GM18526 (cell line): ENCODE data around the gene NECTIN1.

Experiments used
- POLR2A ChIP-seq: IDR thresholded peaks from 3 replicates; pipeline ENCODE4 v1.6.1; 2011; ENCODE audit not compliant: insufficient read length; ENCODE audit errors: extremely low read depth

Gene NECTIN1

GRCh38 chr11:119641983-119642745 lies 86.8 kb downstream of the NECTIN1 start:
- no peak for TF ChIP-seq POLR2A

- TF ChIP-seq POLR2A, result no peak
Measured at GRCh38 chr11:119640541-119640940, 88.5 kb downstream of the NECTIN1 start.

GRCh38 chr11:119639642-119640205 lies 89.3 kb downstream of the NECTIN1 start:
- TF ChIP-seq POLR2A, result no peak

DNA sequence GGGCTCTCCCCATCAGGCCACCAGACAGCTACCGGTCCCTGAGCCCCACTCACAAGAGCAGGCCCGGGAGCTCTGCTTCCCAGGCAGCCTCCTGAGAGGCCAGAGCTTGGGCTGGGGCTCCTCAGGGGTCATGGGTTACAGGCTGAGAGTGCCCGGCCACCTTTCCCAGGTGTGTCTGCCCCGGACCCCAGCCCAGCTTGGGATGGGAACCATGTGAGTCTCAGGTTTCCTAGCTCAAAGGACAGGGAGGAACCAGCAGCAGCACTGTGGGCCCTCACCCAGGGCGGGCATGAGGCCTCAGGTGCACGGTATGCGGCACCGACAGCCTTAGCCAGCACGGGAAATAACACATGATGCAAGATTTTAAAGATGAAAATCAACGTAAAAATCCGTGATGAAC lies 90.1 kb downstream of the NECTIN1 start:
- TF ChIP-seq POLR2A, result no peak

- TF ChIP-seq POLR2A, result no peak
Measured at GRCh38 chr11:119637481-119637880, 91.5 kb downstream of the NECTIN1 start.

GRCh38 chr11:119635776-119636175 lies 93.2 kb downstream of the NECTIN1 start:
- no peak for TF ChIP-seq POLR2A

GRCh38 chr11:119635041-119635740 lies 93.8 kb downstream of the NECTIN1 start:
- TF ChIP-seq POLR2A, result no peak

DNA sequence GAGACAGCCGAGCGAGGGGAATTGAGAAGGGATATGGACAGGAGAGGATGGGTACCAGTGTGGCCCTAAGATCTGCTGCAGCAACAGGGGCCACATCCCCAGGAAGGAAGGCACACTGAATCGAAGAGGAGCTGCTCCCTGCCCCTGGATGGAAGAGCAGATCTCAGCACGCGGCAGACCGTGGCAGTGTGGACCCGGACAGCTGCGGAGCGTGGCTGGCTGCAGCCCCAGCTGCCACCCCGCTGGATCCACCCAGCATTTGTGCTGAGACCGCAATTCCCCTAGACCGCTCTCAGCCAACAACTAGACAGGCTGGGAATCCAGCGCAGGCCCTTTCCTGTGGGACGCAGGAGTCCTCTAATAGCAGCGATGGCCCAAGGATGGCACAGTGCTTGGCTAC lies 94.7 kb downstream of the NECTIN1 start:
- TF ChIP-seq POLR2A, result no peak

GRCh38 chr11:119629834-119630624 lies 99.0 kb downstream of the NECTIN1 start:
- TF ChIP-seq POLR2A, result no peak

- no peak for TF ChIP-seq POLR2A
Measured at GRCh38 chr11:119629085-119629484, 99.9 kb downstream of the NECTIN1 start.

GRCh38 chr11:119627286-119627685 lies 101.7 kb downstream of the NECTIN1 start:
- no peak for TF ChIP-seq POLR2A

DNA sequence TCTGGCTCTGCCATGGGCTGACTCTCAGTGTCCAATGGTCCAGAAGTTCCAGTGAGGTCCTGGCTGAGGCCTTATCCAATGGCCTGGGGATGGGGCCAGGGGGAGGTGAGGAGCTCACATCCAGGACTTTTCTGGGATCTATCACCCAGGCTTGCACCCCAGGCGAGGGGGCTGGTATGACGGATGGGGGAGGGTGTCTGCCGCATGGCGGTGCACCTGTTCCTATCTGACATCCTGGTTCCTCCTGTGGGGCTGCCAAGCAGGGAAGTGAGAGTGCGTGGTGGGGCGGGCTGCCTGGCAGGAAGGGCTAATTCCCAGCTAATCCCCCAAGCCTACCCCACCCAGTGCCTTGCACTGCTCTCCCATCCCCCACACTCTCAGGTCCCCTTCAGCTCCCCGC lies 102.1 kb downstream of the NECTIN1 start:
- TF ChIP-seq POLR2A, result no peak

DNA sequence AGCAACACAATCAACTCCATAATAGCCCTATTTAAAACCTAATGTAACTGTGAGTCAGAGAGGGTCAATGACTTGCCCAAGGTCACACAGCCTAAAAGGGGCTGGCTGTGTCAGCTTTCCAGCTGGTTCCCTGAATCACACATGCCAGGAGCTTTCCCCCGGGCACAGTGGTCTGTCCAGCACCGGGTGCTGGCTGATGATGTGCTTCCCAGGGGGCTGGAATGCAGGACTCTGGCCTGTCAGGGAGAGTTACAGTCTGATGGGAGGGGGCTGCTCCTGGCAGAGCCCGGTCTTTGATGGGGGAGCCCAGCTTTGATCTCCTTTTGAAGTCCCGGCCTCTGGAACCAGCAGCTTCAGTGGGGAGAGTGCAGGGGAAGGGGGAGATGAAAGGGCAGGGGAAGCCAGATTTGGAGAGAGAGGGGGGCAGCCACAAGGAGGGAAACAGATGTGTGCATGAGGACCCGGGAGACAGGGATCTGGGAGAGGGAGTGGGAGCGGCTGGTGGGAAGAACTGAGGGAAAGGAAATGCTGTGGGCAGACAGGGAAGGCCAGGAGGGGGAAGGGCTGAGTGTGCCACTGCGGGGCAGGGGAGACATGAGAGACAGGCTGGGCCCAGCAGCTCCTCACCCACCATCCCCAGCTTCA lies 102.7 kb downstream of the NECTIN1 start:
- TF ChIP-seq POLR2A, result no peak

DNA sequence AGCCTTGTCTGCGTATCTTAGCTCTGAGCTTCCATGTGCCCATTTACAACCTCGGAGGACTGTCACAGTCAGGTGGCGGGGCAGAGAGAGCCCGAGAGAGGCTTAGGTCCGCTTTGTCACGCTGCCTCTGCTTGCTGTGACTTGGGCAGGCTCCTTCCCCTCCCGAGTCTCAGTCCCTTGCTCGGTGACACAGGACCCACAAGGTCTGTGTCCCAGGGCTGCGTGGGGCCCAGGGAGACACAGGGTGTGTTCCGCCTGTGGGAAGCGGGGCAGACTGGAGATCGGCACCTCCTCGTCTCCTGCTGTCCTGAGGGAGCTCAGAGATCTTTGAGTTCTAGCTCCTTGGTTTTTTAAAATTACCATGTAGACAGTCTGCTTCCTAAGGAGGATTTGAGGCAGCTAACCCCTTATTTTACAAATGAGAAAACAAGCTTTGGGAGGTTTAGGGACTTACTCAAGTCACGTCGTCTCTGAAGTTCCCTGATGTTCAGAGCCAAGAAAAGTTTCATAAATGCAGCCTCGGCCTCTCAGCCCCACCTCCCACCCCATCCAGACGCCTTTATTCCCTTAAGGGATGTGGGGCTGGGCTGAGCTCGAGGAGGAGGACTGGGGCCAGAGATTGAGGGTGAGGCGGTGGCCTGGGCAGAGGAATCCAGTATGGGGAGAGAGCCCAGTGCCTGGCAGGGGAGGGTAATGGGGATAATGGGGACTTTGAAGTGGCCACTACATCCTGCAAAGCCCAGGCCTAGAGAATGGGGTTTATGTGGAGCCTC lies 103.6 kb downstream of the NECTIN1 start:
- no peak for TF ChIP-seq POLR2A
